ENCODE measurements around the gene CARD14. TPM values are rescaled to one million over a fixed set of nuclear protein-coding genes. Genes with fewer than 3 reads are reported as not detected.
"Not testable (repeated sequence)": the region's sequence is repeated elsewhere in the genome, so short reads cannot be mapped to it uniquely, and the experiment has no call there.

Gene CARD14
- polyA plus RNA-seq, 6 donors from 2014 or later: not detected

DNA sequence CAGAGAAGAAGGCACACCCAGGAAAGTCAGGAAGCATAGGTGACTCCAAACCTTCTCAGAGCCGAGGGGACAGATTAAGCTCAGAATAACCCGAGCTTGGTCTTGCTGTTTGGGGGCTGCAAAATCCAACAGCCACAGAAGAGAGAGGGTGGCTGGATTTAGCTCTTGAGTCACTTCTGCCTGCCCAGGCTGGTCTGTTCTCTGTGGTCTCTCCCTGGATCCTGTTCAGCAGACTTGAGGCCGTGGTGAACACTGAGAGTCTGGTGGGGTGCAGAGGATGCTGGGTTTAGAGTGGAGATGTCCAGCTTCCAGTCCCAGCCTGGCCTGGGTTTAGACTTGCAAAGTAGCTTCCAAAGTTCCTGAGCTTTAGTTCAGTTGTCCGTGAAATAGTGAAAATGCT, 59.2 kb downstream of the CARD14 start:
- ATAC-seq (ENCODE audit: low read depth in 2 of 2) (no peak), DNase-seq (no peak)
- Mint-ChIP-seq H3K9me3 (peaks cover 5 to 27% (median 24%) of the 10 kb centered on the region in 7 donors), H3K4me3 (no peak overlapping the region), H3K36me3 (peaks cover 3 to 21% of the 10 kb centered on the region in 2 donors), H3K4me1 (peaks cover 0 to 2% (median 0%) of the 10 kb centered on the region in 3 donors), H3K27me3 (peaks cover 0 to 5% (median 0%) of the 10 kb centered on the region in 3 donors), H3K27ac (peak overlapping the region in 1 of 6 donors; percentile 90)

DNA sequence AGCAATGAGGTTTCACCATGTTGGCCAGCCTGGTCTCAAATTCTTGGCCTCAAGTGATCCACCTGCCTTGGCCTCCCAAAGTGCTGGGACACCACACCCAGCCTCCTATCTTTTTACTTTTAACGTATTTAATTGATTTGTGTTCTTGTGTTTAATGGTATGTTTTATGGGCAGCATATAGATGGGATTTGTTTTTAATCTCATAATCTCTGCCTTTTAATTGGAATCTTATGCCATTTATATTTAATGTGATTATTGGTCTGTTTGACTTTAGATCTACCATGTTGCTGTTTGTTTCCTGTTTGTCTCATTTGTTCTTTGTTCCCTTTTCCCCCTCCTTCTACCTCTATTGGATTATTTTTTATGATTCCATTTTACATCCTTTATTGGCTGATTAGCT, 62.6 kb downstream of the CARD14 start:
- no peak overlapping the region for H3K4me3 Mint-ChIP-seq
- H3K36me3 Mint-ChIP-seq: peaks cover 3 to 25% of the 10 kb centered on the region in 2 donors
- no peaks in the 10 kb centered on the region for H3K27me3 Mint-ChIP-seq
- peaks cover 5 to 40% (median 32%) of the 10 kb centered on the region in 7 donors for H3K9me3 Mint-ChIP-seq
- H3K27ac Mint-ChIP-seq: no peak overlapping the region
- no peaks in the 10 kb centered on the region for H3K4me1 Mint-ChIP-seq
- DNase-seq: no peak
- no peak for ATAC-seq (ENCODE audit: low read depth in 2 of 2)

GRCh38 chr17:80233202-80233601, 63.4 kb downstream of the CARD14 start:
- Mint-ChIP-seq H3K27ac (no peak overlapping the region), H3K9me3 (peaks cover 5 to 40% (median 32%) of the 10 kb centered on the region in 7 donors), H3K4me1 (no peaks in the 10 kb centered on the region), H3K4me3 (no peak overlapping the region), H3K27me3 (no peaks in the 10 kb centered on the region), H3K36me3 (peaks cover 3 to 25% of the 10 kb centered on the region in 2 donors)
- ATAC-seq (ENCODE audit: low read depth in 2 of 2): no peak
- DNase-seq: no peak

DNA sequence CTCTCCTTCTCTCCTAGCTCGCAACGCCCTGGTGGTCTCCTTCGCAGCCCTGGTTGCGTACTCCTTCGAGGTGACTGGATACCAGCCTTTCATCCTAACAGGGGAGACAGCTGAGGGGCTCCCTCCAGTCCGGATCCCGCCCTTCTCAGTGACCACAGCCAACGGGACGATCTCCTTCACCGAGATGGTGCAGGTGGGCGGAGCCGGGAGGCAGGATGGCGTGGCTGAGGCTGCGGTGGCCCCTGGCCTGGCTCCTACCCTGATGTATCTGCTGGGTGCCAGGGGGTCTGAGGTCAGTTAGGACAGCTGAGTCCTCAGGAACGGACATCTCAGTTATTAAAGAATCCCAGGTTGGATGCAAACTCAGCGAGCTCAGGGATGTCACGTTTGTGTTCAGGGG, 67.1 kb downstream of the CARD14 start:
- Mint-ChIP-seq H3K27me3 (no peaks in the 10 kb centered on the region), H3K36me3 (peaks cover 0 to 25% of the 10 kb centered on the region in 2 donors), H3K9me3 (peaks cover 5 to 31% (median 26%) of the 10 kb centered on the region in 7 donors), H3K4me3 (no peak overlapping the region), H3K27ac (no peak overlapping the region), H3K4me1 (peaks cover 0 to 3% (median 0%) of the 10 kb centered on the region in 3 donors)
- no peak for DNase-seq
- no peak for ATAC-seq (ENCODE audit: low read depth in 2 of 2)

- no peaks in the 10 kb centered on the region for H3K27me3 Mint-ChIP-seq
- H3K9me3 Mint-ChIP-seq: peaks cover 4 to 27% (median 21%) of the 10 kb centered on the region in 7 donors
- no peak for ATAC-seq (ENCODE audit: low read depth in 2 of 2)
- H3K36me3 Mint-ChIP-seq: peaks cover 0 to 22% of the 10 kb centered on the region in 2 donors
- H3K4me1 Mint-ChIP-seq: peaks cover 0 to 3% (median 0%) of the 10 kb centered on the region in 3 donors
- H3K27ac Mint-ChIP-seq: peak overlapping the region in 1 of 6 donors; percentile 59
- no peak overlapping the region for H3K4me3 Mint-ChIP-seq
- no peak for DNase-seq
Measured at GRCh38 chr17:80237386-80237785, 67.6 kb downstream of the CARD14 start.

- no peak overlapping the region for H3K4me3 Mint-ChIP-seq
- peaks cover 0 to 3% (median 0%) of the 10 kb centered on the region in 3 donors for H3K4me1 Mint-ChIP-seq
- H3K27ac Mint-ChIP-seq: no peak overlapping the region
- no peak for DNase-seq
- H3K9me3 Mint-ChIP-seq: peaks cover 0 to 1% (median 0%) of the 10 kb centered on the region in 7 donors
- ATAC-seq (ENCODE audit: low read depth in 2 of 2): no peak
- no peaks in the 10 kb centered on the region for H3K36me3 Mint-ChIP-seq
- no peaks in the 10 kb centered on the region for H3K27me3 Mint-ChIP-seq
Measured at GRCh38 chr17:80242505-80242904, 72.7 kb downstream of the CARD14 start.

DNA sequence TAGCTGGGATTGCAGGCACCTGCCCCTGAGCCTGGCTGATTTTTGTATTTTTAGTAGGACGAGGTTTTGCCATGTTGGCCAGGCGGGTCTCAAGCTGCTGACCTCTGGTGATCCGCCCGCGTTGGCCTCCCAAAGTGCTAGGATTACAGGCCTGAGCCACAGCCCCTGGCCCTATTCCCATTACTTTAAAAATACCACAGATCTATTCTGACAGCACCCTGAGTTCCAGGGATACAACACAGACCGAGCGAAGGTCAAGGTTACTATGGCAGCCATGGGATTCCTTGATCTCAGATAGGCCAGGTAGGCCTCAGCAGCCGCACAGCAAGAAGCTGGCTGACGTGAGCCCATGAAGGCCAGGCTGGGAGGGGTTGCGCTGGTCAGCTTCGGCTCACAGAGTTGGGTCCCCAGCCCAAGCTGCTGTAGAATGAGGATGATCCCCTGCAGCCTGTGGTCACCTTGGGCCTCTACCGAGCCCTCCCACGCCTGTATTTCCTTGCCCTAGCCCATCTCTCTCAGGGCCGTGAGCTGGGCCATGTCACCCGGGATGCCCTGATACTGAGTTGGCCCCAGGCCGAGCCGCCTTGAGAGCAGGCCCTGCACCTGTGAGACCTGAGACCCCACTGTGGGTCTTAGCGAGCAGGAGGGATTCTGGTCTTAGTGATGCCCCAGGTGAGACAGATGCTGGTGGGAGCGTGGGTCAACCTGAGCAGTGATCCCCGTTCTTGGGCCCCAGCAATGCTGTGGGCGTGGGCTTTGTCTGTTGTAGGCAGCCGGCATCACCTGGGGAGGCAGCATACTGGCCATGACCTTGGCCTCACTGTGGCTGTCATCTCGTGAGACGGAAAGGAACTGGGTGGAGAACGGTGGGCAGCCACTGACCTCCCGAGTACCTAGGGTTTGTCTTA, 74.0 kb downstream of the CARD14 start:
- Mint-ChIP-seq H3K4me1 (no peaks in the 10 kb centered on the region), H3K27ac (no peak overlapping the region), H3K4me3 (no peak overlapping the region), H3K36me3 (no peaks in the 10 kb centered on the region), H3K27me3 (no peaks in the 10 kb centered on the region), H3K9me3 (no peaks in the 10 kb centered on the region)
- DNase-seq: no peak
- no peak for ATAC-seq (ENCODE audit: low read depth in 2 of 2)

GRCh38 chr17:80244448-80244847, 74.6 kb downstream of the CARD14 start:
- H3K4me3 Mint-ChIP-seq; H3K36me3 Mint-ChIP-seq; H3K27me3 Mint-ChIP-seq; H3K9me3 Mint-ChIP-seq; ATAC-seq (ENCODE audit: low read depth in 2 of 2); H3K4me1 Mint-ChIP-seq; DNase-seq: not testable (repeated sequence)
- peak overlapping the region in 1 of 6 donors; percentile 15 for H3K27ac Mint-ChIP-seq

GRCh38 chr17:80244871-80245509, 75.2 kb downstream of the CARD14 start:
- peak overlapping the region in 1 of 8 donors; percentile 19 for H3K4me3 Mint-ChIP-seq
- ATAC-seq (ENCODE audit: low read depth in 2 of 2): no peak
- H3K4me1 Mint-ChIP-seq: no peaks in the 10 kb centered on the region
- no peaks in the 10 kb centered on the region for H3K36me3 Mint-ChIP-seq
- H3K27ac Mint-ChIP-seq: peak overlapping the region in 2 of 6 donors; percentile 22 to 79
- no peak for DNase-seq
- no peaks in the 10 kb centered on the region for H3K9me3 Mint-ChIP-seq
- H3K27me3 Mint-ChIP-seq: no peaks in the 10 kb centered on the region

GRCh38 chr17:80245566-80246265, 75.9 kb downstream of the CARD14 start:
- DNase-seq (no peak), ATAC-seq (ENCODE audit: low read depth in 2 of 2) (no peak)
- Mint-ChIP-seq H3K27ac (peak overlapping the region in 1 of 6 donors; percentile 79), H3K36me3 (no peaks in the 10 kb centered on the region), H3K4me1 (no peaks in the 10 kb centered on the region), H3K4me3 (no peak overlapping the region), H3K27me3 (no peaks in the 10 kb centered on the region), H3K9me3 (no peaks in the 10 kb centered on the region)

- Mint-ChIP-seq H3K27ac (no peak overlapping the region), H3K4me3 (no peak overlapping the region), H3K9me3 (no peaks in the 10 kb centered on the region), H3K36me3 (no peaks in the 10 kb centered on the region), H3K4me1 (no peaks in the 10 kb centered on the region), H3K27me3 (no peaks in the 10 kb centered on the region)
- ATAC-seq (ENCODE audit: low read depth in 2 of 2) (no peak), DNase-seq (no peak)
Measured at GRCh38 chr17:80246266-80246681, 76.4 kb downstream of the CARD14 start.

- DNase-seq: no peak
- no peaks in the 10 kb centered on the region for H3K4me1 Mint-ChIP-seq
- H3K4me3 Mint-ChIP-seq: no peak overlapping the region
- H3K36me3 Mint-ChIP-seq: no peaks in the 10 kb centered on the region
- ATAC-seq (ENCODE audit: low read depth in 2 of 2): no peak
- H3K9me3 Mint-ChIP-seq: no peaks in the 10 kb centered on the region
- H3K27me3 Mint-ChIP-seq: no peaks in the 10 kb centered on the region
- no peak overlapping the region for H3K27ac Mint-ChIP-seq
Measured at GRCh38 chr17:80246726-80247125, 76.9 kb downstream of the CARD14 start.

- DNase-seq (no peak), ATAC-seq (ENCODE audit: low read depth in 2 of 2) (no peak)
- H3K9me3 Mint-ChIP-seq: no peaks in the 10 kb centered on the region
- no peaks in the 10 kb centered on the region for H3K36me3 Mint-ChIP-seq
- peaks cover 0 to under 1% (median 0%) of the 10 kb centered on the region in 3 donors for H3K4me1 Mint-ChIP-seq
- no peak overlapping the region for H3K4me3 Mint-ChIP-seq
- no peak overlapping the region for H3K27ac Mint-ChIP-seq
- no peaks in the 10 kb centered on the region for H3K27me3 Mint-ChIP-seq
Measured at GRCh38 chr17:80247561-80247960, 77.7 kb downstream of the CARD14 start.
